Hepatocyte (in vitro differentiated cells): ENCODE data around the gene DGCR6L. TPM values are rescaled to one million over a fixed set of nuclear protein-coding genes. Genes with fewer than 3 reads are reported as not detected.
"Not testable (repeated sequence)": the region's sequence is repeated elsewhere in the genome, so short reads cannot be mapped to it uniquely, and the experiment has no call there.

Experiments
- DNase-seq: peaks from one replicate; pipeline ENCODE4 v3.0.0-alpha.2; 2016; ENCODE audit warnings: low spot score
- H2AFZ ChIP-seq: fragments of 200-600 bp; sonication (generic); 2 replicates; pipeline ENCODE4 v1.6.0; 2016; ENCODE audit warnings: antibody characterized with exemption, mild to moderate bottlenecking
- H3K27ac ChIP-seq: fragments of 200-600 bp; sonication (generic); 2 replicates; pipeline ENCODE4 v1.5.1; 2016; ENCODE audit warnings: mild to moderate bottlenecking
- H3K27me3 ChIP-seq: fragments of 200-600 bp; sonication (generic); 2 replicates; pipeline ENCODE4 v1.6.1; 2016
- H3K36me3 ChIP-seq: fragments of 200-600 bp; sonication (generic); replicated peaks from 2 replicates; pipeline ENCODE4 v1.5.1; 2016; ENCODE audit warnings: low read depth; ENCODE audit not compliant: insufficient read depth
- H3K4me1 ChIP-seq: fragments of 200-600 bp; sonication (generic); 2 replicates; pipeline ENCODE4 v1.5.1; 2016; ENCODE audit warnings: mild to moderate bottlenecking, moderate library complexity; ENCODE audit not compliant: insufficient read depth
- H3K4me2 ChIP-seq: fragments of 200-600 bp; sonication (generic); 2 replicates; pipeline ENCODE4 v1.6.0; 2016
- H3K4me3 ChIP-seq: fragments of 200-600 bp; sonication (generic); 2 replicates; pipeline ENCODE4 v1.5.1; 2016; ENCODE audit warnings: mild to moderate bottlenecking
- H3K79me2 ChIP-seq: fragments of 200-600 bp; sonication (generic); 2 replicates; pipeline ENCODE4 v1.6.0; 2017; ENCODE audit warnings: mild to moderate bottlenecking
- H3K9me2 ChIP-seq: fragments of 200-600 bp; sonication (generic); replicated peaks from 2 replicates; pipeline ENCODE4 v1.6.0; 2017; ENCODE audit warnings: mild to moderate bottlenecking; ENCODE audit not compliant: insufficient read depth
- H3K9me3 ChIP-seq: fragments of 200-600 bp; sonication (generic); 2 replicates; pipeline ENCODE4 v1.5.1; 2016; ENCODE audit warnings: low read depth, mild to moderate bottlenecking
- H4K20me1 ChIP-seq: fragments of 200-600 bp; sonication (generic); 2 replicates; pipeline ENCODE4 v1.6.0; 2016; ENCODE audit warnings: mild to moderate bottlenecking; ENCODE audit not compliant: insufficient read depth, poor library complexity, severe bottlenecking
- WGBS: methylation state at CpG from one replicate; pipeline ENCODE4 v1.1.6; 2016; ENCODE audit warnings: low lambda C conversion rate; ENCODE audit errors: missing lambda C conversion rate; 5-methylcytosine and 5-hydroxymethylcytosine counted together
- polyA plus RNA-seq: library from polyadenylated mRNA; unstranded; fragments of >200 nt; fragmentation: Nextera tagmentation; extraction: Ambion mirVana; gene quantifications from 2 replicates; pipeline ENCODE4 v1.2.1, GENCODE V29; 2016
- total RNA-seq: library from RNA; depleted of rRNA; stranded (reverse); fragments of >200 nt; gene quantifications from 2 replicates; pipeline ENCODE4 v1.2.3, GENCODE V29; 2014

DGCR6L gene
- total and polyA plus RNA-seq, 2 experiments from 2014 or later = 49.8 to 93.4 TPM

- not testable (repeated sequence) for H3K27ac ChIP-seq, H4K20me1 ChIP-seq, H3K4me1 ChIP-seq, H3K27me3 ChIP-seq, H3K4me2 ChIP-seq, H3K9me2 ChIP-seq, H3K79me2 ChIP-seq, H3K9me3 ChIP-seq, H2AFZ ChIP-seq, DNase-seq, H3K4me3 ChIP-seq, H3K36me3 ChIP-seq
- WGBS = over 99% methylated on average over 46 of the region's 145 CpGs
Measured at GRCh38 chr22:20360866-20361751, 41.2 kb upstream of the DGCR6L start.

GRCh38 chr22:20360261-20360660 lies 40.4 kb upstream of the DGCR6L start:
- not testable (repeated sequence) for H3K27me3 ChIP-seq, H3K4me1 ChIP-seq, H3K9me2 ChIP-seq, H3K4me2 ChIP-seq, DNase-seq, H4K20me1 ChIP-seq, H3K36me3 ChIP-seq, H2AFZ ChIP-seq, H3K4me3 ChIP-seq, H3K9me3 ChIP-seq, H3K27ac ChIP-seq, H3K79me2 ChIP-seq
- 98% methylated on average over 11 of the region's 60 CpGs for WGBS

GRCh38 chr22:20358503-20359239 lies 38.8 kb upstream of the DGCR6L start:
- WGBS = 96% methylated on average over 23 of the region's 103 CpGs

GRCh38 chr22:20357967-20358366 lies 38.1 kb upstream of the DGCR6L start:
- H3K4me2 ChIP-seq, H2AFZ ChIP-seq, H3K79me2 ChIP-seq, H3K4me1 ChIP-seq, H3K4me3 ChIP-seq, DNase-seq, H3K9me2 ChIP-seq, H3K27me3 ChIP-seq, H3K9me3 ChIP-seq, H3K36me3 ChIP-seq, H3K27ac ChIP-seq, H4K20me1 ChIP-seq: not testable (repeated sequence)
- no CpG with 5 or more reads among the region's 70 CpGs for WGBS

More at GRCh38 chr22:20358503-20359239, 38.8 kb upstream of the DGCR6L start:
- not testable (repeated sequence) for H3K9me3 ChIP-seq, DNase-seq, H2AFZ ChIP-seq, H3K4me2 ChIP-seq, H3K4me3 ChIP-seq, H3K27me3 ChIP-seq, H3K79me2 ChIP-seq, H3K27ac ChIP-seq, H3K9me2 ChIP-seq, H3K4me1 ChIP-seq, H4K20me1 ChIP-seq, H3K36me3 ChIP-seq

GRCh38 chr22:20356906-20357305 lies 37.0 kb upstream of the DGCR6L start:
- H3K4me3 ChIP-seq, H3K9me3 ChIP-seq, H2AFZ ChIP-seq, H3K79me2 ChIP-seq, H3K36me3 ChIP-seq, H4K20me1 ChIP-seq, H3K27ac ChIP-seq, DNase-seq, H3K27me3 ChIP-seq, H3K4me1 ChIP-seq, H3K4me2 ChIP-seq, H3K9me2 ChIP-seq: not testable (repeated sequence)
- WGBS = 100% methylated on average over 23 of the region's 66 CpGs

- H4K20me1 ChIP-seq, H3K4me1 ChIP-seq, H3K27me3 ChIP-seq, H3K9me2 ChIP-seq, H3K4me2 ChIP-seq, DNase-seq, H2AFZ ChIP-seq, H3K79me2 ChIP-seq, H3K27ac ChIP-seq, H3K4me3 ChIP-seq, H3K36me3 ChIP-seq, H3K9me3 ChIP-seq: not testable (repeated sequence)
- 100% methylated on average over 3 of the region's 98 CpGs for WGBS
Measured at GRCh38 chr22:20355939-20356636, 36.2 kb upstream of the DGCR6L start.
